ENCODE data around the gene NR6A1.

GRCh38 chr9:124685217-124685616, 85.9 kb downstream of the NR6A1 start:
- TF ChIP-seq POLR2AphosphoS2 (conservative IDR thresholded peaks at IDR 0.05; ENCODE audit: low read length): no peak
- TF ChIP-seq REST (IDR thresholded peaks at IDR 0.05): no peak
- TF ChIP-seq MAZ (IDR thresholded peaks at IDR 0.05; ENCODE audit: borderline replicate concordance, low read depth, low read length): no peak
- no peak for TF ChIP-seq HMGXB4 (CRISPR knock-in tag; IDR thresholded peaks at IDR 0.05; ENCODE audit: borderline replicate concordance)
- TF ChIP-seq GATA3 (IDR thresholded peaks at IDR 0.05; ENCODE audit: borderline replicate concordance): no peak
- TF ChIP-seq MYC (IDR thresholded peaks at IDR 0.05; ENCODE audit: borderline replicate concordance, low read length): no peak
- no peak for TF ChIP-seq NR3C1 (IDR thresholded peaks at IDR 0.05)
- TF ChIP-seq HEYL (CRISPR knock-in tag; IDR thresholded peaks at IDR 0.05): no peak

All from A549 (cell line).